HG03575 (cell line): ENCODE data around the gene PEF1.

Experiments
- ATAC-seq: cut with Tn5 transposase; IDR thresholded peaks from one replicate; pipeline ENCODE4 v1.9.1; 2021; ENCODE audit not compliant: unreplicated experiment, insufficient number of reproducible peaks, low FRiP score; ENCODE audit errors: extremely low read depth

Gene PEF1, protein sequence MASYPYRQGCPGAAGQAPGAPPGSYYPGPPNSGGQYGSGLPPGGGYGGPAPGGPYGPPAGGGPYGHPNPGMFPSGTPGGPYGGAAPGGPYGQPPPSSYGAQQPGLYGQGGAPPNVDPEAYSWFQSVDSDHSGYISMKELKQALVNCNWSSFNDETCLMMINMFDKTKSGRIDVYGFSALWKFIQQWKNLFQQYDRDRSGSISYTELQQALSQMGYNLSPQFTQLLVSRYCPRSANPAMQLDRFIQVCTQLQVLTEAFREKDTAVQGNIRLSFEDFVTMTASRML

DNA sequence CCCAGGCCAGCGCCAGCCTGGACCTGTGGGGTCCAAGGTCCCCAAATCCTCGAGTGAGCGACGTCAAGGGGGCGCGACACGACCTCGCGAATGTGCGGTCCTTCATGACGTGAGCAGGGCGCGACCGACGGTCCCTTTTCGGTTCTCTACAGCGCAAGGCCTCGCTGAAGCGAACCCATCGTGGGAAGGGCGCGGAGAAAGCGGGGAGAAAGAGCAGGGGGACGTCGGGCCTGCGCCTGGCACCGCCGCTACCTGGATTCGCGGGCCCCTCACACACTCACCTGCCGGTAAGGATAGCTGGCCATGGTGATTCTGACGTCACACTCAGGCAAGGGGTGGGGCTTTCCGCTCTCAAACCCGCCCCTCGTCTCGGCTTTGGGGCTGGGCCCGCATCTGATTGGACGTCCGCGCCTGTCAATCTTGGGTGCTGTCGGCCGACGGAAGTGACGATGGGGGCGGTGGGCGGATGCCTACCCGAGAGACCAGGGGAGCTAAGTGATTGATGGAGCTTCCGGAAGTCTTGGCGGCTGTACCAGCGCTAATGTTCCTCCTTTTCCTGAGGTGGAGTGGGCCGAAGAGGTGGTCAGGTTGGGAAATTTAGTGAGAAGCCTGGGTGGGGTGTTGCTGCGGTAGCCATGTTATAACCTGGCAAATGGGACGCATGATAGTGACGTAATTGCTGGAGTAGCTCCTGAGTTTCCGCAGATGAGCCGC is at the start of gene PEF1:
TSS of gene PEF1 (minus strand) at position 317 of the 714 bp plus-strand sequence. CDS start at position 305, 12 bp downstream.
- no peak for ATAC-seq

DNA sequence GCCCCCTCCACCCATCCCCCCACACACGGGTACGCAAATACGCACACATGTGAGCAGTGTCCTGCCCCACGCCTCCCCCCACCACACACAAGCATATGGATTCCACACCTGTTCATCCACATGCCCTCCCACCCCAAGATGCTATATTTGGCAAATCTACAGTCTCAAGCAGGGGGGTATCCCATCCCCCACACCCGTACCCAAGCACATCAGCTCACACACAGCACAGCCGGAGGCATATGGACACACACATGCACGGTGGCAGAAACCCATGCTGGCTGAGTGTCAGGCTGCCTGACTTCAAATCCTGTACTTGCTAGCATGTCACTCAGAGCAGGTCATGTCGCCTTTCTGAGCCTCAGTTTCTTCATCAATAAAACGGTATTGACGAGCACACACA is 48.6 kb upstream of the PEF1 start:
- no peak for ATAC-seq

GRCh38 chr1:31691951-31692350 is 47.3 kb upstream of the PEF1 start:
- ATAC-seq: no peak

DNA sequence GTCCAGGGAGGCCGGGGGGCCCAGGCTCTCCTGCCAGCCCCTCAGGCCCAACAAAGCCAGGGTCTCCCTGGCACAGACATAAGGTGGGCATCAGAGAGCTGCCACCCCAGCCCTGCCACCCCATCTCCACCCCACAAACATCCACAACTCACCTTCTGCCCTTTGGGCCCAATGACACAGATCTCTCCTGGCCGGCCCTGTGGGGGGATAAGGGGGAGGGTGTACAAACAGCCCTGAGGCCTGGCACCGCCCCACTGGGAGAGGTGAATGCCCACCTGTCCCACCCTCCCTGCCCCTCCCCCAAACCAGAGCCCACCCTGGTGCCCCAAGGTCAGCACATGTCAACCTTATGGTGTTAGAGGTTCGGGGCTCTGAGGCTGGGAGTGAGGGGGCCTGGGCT is 46.8 kb upstream of the PEF1 start:
- ATAC-seq: no peak

DNA sequence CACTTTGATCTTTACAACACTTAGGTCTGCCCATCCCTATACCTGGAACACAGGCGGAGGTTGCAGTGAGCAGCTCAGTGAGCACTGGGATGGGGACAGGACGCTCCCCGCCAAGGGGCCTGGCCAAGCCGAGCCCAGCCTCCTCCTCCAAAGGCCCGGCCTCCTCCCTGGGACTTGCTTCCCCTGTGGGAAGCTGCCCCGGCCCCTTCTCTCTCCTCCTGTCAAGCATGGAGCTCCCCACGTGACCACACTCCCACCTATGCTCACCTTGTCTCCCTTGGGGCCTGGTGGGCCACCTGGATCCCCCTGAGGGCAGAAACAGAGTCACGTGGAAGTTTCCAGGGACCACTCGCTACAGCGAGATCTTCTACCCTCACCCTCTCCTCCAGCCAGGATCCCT is 46.2 kb upstream of the PEF1 start:
- no peak for ATAC-seq

DNA sequence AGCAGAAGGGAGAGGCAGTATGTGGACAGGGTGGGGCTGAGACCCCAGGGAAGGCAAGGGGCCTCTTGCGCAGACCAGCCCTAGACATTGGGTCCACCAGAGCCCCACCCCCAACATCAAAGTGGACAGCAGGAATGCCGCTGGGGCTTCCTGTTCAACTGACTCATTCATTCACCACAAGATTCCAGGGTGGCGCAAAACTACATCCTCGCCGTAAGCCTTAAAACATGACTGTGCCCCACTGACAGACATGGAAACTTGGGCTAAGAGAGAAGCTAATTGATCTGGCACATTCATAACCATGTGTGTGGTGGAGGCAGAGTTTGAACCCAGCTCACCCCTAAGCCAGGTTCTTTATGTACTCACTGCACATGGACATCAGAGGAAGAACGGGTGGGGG is 45.2 kb upstream of the PEF1 start:
- ATAC-seq: no peak

DNA sequence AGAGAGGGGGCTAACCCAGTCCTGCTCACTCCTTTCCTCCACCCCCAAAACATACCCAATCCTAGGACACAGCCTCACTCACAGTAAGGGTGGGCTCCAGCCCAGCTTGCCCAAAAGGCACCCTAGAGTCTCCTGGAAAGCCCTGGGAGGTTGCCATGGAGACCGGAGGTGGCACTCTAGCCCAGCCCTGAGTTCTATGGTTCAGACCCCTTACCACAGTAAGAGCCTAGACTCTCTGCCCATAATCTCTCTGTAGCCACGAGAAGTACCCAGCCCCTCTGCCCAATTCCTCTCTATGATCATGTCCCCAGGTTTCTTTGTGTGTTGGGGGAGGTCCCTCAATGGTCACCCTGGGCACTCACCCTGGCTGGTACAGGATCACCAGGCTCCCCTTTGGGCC is 44.7 kb upstream of the PEF1 start:
- no peak for ATAC-seq

DNA sequence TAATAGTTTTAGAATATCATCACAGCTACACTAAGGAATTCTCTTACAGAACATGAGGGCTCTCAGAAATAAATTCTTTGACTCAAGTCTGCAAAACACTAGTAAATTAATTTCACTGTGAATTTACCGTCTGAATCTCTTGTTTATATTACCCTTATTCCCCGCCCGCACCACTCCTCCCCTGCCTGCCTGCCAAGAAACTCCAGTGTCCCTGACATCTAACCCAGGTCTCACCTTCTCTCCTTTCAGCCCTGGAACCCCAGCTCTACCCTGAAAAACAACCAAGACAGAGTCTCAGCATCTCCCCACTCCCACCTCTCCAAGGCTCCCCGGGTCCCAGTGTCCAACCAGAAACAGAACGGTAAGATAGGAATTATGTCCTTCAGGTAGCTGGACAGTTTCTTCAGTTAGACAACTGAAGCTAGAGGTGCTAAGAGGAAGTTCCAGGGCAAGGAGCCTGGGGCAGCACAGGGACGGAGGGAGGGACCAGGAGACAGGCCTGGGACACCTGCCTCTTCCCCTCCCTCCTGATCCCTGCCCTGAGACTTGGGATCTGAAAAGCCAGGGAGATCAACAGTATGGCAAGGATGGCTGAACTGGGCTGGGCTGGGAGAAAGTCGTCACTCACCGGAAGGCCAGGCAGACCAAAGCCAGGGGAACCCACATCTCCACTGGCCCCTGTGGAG is 43.7 kb upstream of the PEF1 start:
- no peak for ATAC-seq

GRCh38 chr1:31687601-31688000 is 42.9 kb upstream of the PEF1 start:
- ATAC-seq: no peak

DNA sequence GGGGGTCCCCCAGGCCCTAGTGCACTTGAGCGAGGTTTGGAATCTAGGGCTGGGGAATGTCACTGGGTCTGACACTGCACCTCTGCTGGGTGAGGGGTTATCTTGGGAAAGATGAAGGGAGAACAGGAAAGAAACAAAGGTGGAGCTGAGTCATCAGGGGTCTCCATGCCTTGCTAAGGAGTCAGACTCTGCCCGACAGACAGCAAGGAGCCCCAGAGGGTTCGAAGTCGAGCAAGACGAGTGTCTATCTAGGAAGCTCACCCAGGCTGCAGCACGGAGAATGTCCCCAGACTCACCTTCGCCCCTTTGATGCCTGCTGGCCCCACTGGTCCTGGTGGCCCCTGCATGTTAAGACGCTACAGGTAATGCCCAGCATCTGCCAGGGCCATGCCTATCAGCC is 41.1 kb upstream of the PEF1 start:
- ATAC-seq: no peak

- no peak for ATAC-seq
Measured at GRCh38 chr1:31683997-31684396, 39.3 kb upstream of the PEF1 start.

GRCh38 chr1:31681415-31681814 is 36.7 kb upstream of the PEF1 start:
- no peak for ATAC-seq

GRCh38 chr1:31679676-31680230 is 35.1 kb upstream of the PEF1 start:
- ATAC-seq: no peak

DNA sequence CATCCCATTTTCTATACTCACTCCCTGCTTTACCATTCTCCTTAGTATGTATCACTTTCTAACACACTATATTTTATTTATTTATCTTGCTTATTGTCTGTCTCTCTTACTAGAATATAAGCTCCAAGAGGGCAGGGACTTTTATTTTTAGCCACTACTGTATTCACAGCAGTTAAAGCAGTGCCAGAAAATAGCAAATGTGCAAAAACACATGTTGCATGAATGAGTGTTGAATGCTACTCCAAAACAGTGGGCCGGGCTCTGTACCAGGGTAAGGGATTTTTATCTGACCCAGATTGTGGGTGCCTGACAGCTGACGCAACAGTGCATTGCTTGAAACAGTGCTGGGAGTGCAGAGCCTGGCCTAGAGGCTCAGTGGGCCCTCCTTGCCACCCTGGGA is 34.4 kb upstream of the PEF1 start:
- ATAC-seq: no peak

DNA sequence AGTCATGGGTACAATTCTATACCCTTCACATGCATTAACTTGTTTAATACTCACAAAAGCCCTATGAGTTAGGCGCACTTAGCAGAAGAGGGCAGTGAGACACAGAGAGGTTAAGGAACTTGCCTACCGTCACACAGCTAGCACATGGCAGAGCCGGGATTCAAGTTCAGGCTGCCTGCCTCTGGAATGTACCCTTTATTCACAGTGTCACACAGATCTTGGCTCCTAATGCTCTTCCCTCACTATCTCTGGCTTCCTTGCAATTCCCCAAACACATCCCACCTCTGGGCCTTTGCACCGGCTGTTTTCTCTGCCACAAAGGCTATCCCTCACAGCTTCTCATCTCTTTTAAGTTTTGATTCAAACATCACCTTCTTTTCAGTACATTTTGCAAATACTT is 34.0 kb upstream of the PEF1 start:
- ATAC-seq: no peak

DNA sequence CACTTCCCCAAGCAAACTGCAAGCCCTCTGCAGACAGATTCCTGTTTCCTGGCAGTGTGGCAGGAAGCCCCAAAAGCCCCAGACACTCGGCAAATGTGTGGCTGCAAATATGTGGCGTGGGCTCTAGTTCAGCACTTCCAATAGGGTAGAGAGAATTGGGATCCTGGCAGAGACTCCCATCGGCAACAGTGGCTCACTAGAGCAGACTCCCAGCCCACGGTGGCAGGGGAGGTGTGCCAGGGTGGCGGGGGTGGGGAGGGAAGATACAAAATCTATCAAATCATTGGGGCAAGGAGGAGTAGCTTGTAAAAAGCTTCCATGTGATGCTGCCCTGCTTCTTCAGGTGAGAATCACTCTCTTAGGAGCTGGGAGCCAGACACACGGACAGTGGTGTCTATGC is 33.3 kb upstream of the PEF1 start:
- ATAC-seq: no peak

DNA sequence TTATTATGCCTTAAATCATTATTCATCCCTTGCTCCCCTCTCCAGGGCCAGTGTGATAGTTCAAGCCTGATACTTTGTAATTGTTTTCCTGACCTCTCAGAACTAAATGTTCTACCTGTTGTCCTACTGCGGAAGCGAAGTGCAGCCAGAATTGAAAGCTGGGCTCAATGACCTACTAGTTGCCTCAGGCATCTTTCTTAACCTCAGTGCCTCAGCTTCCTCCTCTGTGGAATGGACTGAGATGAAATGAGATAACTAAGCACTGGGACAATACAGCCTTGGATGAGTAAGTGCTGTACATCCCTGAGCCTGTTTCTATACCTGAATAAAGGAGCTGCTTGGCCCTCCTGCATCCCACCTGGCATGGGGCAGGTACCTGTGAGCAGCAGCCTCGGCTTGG is 32.7 kb upstream of the PEF1 start:
- ATAC-seq: no peak

GRCh38 chr1:31675756-31676155 is 31.1 kb upstream of the PEF1 start:
- ATAC-seq: no peak

- no peak for ATAC-seq
Measured at GRCh38 chr1:31675161-31675560, 30.5 kb upstream of the PEF1 start.

- ATAC-seq: no peak
Measured at GRCh38 chr1:31674626-31675025, 29.9 kb upstream of the PEF1 start.
